Stimulated activated CD4-positive, alpha-beta T cell treated with anti-CD3 and anti-CD28 coated beads, Interleukin-15, amount 100 ng/mL, for 24 hours (primary cell): ENCODE measurements around the gene TRIM6.
"Not testable (repeated sequence)": the region's sequence is repeated elsewhere in the genome, so short reads cannot be mapped to it uniquely, and the experiment has no call there.

ENCODE experiments used
- DNase-seq: peaks from one replicate; pipeline ENCODE4 v3.0.0-alpha.2; 2020

Gene TRIM6, protein sequence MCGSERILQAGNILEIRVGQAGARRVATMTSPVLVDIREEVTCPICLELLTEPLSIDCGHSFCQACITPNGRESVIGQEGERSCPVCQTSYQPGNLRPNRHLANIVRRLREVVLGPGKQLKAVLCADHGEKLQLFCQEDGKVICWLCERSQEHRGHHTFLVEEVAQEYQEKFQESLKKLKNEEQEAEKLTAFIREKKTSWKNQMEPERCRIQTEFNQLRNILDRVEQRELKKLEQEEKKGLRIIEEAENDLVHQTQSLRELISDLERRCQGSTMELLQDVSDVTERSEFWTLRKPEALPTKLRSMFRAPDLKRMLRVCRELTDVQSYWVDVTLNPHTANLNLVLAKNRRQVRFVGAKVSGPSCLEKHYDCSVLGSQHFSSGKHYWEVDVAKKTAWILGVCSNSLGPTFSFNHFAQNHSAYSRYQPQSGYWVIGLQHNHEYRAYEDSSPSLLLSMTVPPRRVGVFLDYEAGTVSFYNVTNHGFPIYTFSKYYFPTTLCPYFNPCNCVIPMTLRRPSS

GRCh38 chr11:5596607-5597201 lies at the start of gene TRIM6:
TSS of gene TRIM6 (plus strand) at chr11:5596637. CDS start at chr11:5596898, 261 bp downstream.
- DNase-seq: peak; percentile 15

- DNase-seq: no peak
Measured at GRCh38 chr11:5547982-5548381, 48.5 kb upstream of the TRIM6 start.

- DNase-seq: no peak
Measured at GRCh38 chr11:5548440-5548839, 48.0 kb upstream of the TRIM6 start, which contains the start of gene OR52H1. TSS of gene OR52H1 (minus strand) at chr11:5548540. CDS start at chr11:5545505, 3,035 bp downstream.

- DNase-seq: no peak
Measured at GRCh38 chr11:5550440-5551095, 45.9 kb upstream of the TRIM6 start.

GRCh38 chr11:5553343-5553742 lies 43.1 kb upstream of the TRIM6 start:
- DNase-seq: no peak

DNA sequence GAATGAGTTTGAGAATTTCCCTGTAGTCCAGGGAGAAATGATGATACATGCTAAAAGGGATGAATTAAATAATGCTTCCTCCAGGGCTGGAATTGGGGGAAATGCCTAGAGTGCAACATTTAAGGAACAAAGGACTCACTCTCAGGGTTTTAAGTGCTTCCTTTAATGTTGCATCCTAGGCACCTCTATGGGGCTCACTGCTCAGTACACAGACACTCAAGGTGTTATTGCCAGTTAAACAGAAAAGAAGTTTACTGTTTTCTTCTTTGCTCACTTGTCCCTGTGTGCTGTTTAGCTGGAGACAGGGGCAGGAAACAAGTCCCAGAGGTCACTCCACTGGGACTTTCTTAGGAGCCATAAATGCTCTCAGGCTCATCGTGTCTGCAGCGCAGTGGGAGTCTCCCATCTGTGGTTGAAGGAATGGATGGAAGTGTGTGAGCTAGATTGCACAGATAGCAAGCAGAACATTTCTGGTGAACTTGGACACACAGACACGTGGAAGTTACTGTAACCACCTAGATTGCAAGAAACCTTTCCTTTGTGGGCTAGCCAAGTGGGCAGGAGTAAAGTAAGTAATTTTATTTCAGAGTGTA lies 39.7 kb upstream of the TRIM6 start:
- no peak for DNase-seq

GRCh38 chr11:5557751-5558150 lies 38.7 kb upstream of the TRIM6 start:
- no peak for DNase-seq

GRCh38 chr11:5564259-5565019 lies 32.0 kb upstream of the TRIM6 start:
- no peak for DNase-seq

DNA sequence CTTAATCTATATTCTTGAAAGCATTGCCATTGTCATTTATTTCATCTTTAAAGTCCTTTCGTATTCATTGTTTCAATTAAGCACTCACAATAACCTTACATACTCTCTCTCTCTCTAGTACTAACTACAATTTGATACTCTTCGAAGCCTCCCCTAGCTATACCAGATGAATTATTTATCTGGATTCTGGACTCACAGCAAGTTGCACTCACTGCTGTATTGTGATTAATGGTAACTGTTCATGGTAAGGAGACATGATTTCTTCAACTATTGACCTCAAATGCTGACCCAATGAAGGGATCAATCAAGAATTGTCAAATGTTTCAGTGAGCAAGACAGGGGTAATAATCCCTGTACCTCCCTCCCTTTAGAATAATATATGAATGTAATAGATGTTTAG lies 21.8 kb upstream of the TRIM6 start:
- DNase-seq: no peak

DNA sequence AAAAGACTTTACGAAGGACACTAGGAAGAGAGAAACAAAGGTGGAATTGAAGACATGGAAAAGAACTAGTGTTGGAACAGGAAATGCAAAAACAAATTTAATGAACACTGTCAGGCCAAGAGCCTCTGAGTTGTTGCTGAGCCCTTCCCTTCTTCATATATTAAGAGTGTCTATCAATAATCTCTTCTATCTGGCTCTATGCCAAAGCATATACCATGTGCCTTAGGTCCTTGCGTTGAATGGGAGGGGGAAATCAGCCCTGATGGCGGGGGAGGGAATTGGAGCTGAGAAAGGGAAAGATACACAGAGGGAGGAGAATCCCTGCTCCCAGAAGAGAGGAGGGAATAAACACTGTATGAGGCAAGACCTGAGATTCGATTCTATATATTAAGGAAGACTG lies 21.3 kb upstream of the TRIM6 start:
- DNase-seq: no peak

GRCh38 chr11:5577101-5577500 lies 19.3 kb upstream of the TRIM6 start:
- DNase-seq: no peak

GRCh38 chr11:5580577-5580976 lies 15.9 kb upstream of the TRIM6 start, which contains the start of gene OR52B6:
TSS of gene OR52B6 (plus strand) at chr11:5580877. CDS start at chr11:5580877, 0 bp downstream.
- no peak for DNase-seq

DNA sequence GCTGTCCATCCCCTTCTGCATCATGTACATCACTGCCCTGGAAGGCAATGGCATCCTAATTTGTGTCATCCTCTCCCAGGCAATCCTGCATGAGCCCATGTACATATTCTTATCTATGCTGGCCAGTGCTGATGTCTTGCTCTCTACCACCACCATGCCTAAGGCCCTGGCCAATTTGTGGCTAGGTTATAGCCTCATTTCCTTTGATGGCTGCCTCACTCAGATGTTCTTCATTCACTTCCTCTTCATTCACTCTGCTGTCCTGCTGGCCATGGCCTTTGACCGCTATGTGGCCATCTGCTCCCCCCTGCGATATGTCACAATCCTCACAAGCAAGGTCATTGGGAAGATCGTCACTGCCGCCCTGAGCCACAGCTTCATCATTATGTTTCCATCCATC lies 15.4 kb upstream of the TRIM6 start:
- no peak for DNase-seq

DNA sequence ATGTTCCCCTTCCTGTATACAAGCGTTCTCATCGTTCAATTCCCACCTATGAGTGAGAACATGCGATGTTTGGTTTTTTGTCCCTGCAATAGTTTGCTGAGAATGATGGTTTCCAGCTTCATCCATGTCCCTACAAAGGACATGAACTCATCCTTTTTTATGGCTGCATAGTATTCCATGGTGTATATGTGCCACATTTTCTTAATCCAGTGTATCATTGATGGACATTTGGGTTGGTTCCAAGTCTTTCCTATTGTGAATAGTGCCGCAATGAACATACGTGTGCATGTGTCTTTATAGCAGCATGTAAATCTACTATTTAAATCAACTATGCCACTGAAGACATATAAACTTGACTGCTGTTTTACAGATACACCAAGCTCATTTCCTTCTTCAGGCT lies 12.0 kb upstream of the TRIM6 start:
- DNase-seq: not testable (repeated sequence)

GRCh38 chr11:5589906-5590305 lies 6.5 kb upstream of the TRIM6 start:
- not testable (repeated sequence) for DNase-seq

- no peak for DNase-seq
Measured at GRCh38 chr11:5591613-5592012, 4.8 kb upstream of the TRIM6 start.

- no peak for DNase-seq
Measured at GRCh38 chr11:5592615-5593014, 3.8 kb upstream of the TRIM6 start.

DNA sequence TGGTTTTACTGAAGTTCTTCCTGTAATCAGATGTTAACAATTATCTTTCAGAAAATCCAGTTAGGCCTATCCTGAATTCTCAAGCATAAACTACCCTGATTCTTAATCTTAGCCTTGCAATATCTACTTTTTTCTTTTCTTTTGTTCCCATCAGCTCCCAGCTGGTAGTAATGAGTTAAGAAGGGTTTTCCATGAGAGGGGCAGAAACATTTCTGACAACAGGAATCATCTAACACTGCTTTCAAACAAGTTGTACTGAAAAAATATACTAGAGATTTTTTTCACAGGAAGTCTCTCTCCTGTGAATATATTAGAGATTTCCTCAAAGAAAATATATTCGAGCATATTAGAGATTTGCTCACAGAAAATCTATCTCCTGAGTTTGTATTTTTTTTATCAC lies 3.3 kb upstream of the TRIM6 start:
- DNase-seq: no peak

DNA sequence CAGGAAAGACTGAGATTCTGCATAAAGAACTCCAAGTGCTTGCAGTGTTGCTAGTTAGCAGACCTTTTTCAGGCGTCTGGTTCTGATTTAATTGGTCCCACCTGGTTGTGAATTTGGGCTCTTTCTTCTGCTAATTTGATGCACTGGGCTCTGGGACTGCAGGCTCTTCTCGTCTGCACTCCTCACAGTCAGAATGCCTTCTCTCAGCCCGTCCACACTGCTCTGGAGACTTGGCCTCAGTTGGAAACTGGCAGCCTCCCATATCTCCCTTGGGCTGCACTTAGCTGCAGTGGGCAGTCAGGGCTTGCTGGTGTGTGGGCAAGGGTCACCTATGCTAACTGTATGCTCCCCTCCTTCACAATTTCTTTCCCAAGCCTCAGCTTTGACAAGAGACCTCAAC lies 1.5 kb downstream of the TRIM6 start:
- DNase-seq: no peak

- DNase-seq: peak; percentile 69
Measured at GRCh38 chr11:5600374-5600851, 4.0 kb downstream of the TRIM6 start.

DNA sequence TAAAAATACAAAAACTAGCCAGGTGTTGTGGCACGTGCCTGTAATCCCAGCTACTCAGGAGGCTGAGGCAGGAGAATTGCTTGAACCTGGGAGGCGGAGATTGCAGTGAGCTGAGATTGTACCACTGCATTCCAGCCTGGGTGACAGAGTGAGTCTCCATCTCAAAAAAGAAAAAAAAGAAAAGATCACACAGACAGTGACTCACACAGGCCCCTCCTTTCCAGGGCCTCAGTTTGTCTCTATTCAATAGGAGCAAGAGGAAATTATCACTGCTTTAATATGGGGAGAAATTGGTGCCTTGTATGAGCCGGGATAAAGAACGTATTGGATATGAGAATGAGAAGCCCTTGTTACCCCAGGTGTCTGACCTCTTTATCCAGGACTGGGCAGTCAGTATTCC lies 6.4 kb downstream of the TRIM6 start:
- DNase-seq: not testable (repeated sequence)

GRCh38 chr11:5603326-5603725 lies 6.9 kb downstream of the TRIM6 start:
- DNase-seq: no peak
